GM19324 (cell line): ENCODE measurements around the gene MRPS15.
"Not testable (repeated sequence)": the region's sequence is repeated elsewhere in the genome, so short reads cannot be mapped to it uniquely, and the experiment has no call there.

Source experiments
- ATAC-seq: cut with Tn5 transposase; IDR thresholded peaks from one replicate; pipeline ENCODE4 v1.9.1; 2021; ENCODE audit warnings: mild to moderate bottlenecking, moderate library complexity; ENCODE audit not compliant: unreplicated experiment, low FRiP score

The MRPS15 gene

GRCh38 chr1:36463803-36464604, at the start of gene MRPS15:
Gene MRPS15 (minus strand): TSS chr1:36464384. CDS start chr1:36464275, 109 bp downstream.
- peak; percentile 92 for ATAC-seq

DNA sequence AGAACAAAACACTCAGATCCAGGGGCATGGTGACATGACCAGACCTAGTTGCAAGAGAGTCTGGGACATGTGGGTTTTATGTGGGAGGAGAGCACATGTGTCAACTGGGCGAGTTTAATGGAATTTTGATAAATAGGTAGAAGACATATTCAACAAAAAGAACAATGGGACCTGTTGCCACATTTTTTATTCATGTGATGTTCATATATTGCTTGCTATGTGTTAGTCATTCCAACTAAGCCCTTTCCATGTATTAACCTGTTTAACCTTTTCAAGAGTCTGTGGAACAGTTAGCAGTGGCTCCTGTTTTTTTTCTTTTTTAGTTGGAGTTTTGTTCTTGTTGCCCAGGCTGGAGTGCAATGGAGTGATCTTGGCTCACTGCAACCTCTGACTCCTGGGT, 48.7 kb upstream of the MRPS15 start:
- no peak for ATAC-seq

DNA sequence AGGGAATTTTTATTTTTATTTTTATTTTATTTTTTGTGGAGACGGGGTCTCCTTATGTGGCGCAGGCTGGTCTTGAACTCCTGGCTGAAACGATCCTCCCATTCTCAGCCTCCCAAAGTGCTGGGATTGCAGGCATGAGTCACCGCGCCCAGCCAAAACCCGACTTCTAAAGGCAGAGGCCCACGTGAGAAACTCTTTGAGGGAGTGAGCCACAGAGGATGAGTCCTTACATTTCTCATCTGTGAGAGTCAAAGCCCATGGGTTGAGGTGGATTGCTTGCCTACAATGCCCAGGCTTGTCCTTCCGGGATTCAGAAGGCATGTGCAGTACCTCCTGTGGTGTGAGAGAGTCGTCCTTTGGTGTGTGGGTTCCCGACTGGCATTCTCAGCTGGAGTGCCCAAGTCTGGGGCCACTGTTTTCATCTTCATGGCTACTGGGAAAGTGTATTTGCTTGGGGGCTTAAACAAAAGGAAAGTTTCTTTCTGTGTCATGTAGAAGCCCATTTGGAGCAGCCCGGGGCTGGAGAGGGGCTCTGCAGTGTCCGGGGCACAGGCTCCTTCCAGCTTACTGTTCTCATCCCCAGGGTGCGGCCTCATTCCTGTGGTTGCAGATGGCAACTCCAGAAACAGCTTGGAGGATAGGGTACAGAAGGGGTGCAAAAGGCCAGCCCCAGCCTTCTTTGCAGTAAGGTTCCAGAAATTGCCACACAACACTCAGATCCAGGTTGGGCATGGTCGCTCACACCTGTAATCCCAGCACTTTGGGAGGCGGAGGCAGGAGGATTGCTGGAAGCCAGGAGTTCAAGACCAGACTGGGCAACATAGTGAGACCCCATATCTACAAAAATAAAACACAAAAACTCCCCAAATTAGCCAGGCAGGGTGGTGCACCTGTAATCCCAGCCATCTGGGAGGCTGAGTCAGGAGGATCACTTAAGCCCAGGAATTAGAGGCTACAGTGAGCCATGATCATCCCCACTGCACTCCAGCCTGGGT, 47.9 kb upstream of the MRPS15 start:
- no peak for ATAC-seq

DNA sequence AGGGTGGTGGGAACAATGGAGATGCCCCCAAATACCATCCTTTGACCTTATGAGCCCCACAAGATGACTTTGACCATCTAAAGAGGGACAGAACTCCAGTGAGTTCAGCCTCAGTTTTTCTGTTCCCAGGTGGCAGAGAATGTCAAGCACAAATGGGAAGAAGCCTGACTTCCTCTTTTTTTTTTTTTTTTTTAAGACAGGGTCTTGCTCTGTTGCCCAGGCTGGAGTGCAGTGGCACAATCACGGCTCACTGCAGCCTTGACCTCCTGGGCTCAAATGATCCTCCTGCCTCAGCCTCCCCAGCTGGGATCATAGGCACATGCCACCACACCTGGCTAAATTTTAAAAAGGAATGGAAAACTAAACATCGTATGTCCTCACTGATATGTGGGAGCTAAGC, 47.0 kb upstream of the MRPS15 start:
- ATAC-seq = not testable (repeated sequence)

DNA sequence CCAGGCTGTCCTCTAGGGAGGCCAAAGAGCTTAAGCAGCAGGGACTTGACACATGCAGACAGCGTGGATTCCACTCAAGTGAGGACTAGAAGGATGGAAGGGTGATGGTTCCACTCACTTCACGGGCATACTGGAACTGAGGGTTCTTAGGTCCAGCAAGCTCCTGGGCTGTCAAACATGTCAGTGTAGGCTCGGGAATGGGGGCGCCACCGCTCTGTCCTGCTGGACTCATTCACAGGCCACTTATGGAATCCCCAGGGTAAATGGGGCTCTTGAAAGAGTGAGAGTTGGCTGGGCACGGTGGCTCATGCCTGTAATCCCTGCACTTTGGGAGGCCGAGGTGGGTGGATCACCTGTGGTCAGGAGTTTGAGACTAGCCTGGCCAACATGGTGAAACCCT, 46.2 kb upstream of the MRPS15 start:
- ATAC-seq = no peak

DNA sequence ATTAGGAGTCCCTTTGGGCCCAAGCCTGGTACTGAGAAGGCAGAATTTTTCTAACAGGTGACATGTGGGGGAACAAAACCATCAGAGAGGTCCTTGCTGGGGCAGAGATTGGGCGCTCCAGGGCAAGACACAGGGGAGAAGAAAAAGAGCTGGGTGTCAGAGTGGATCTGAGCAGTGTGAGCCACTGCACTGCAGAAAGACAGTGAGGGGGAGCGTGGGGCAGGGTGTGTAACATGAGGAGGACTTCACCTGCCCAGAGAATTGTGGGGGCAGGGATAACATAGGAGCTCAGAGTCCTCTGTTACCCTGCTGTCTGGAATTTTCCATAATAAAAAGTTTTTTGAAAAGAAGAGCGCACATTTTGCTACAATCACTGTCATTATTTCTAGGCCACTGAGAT, 44.1 kb upstream of the MRPS15 start:
- no peak for ATAC-seq

DNA sequence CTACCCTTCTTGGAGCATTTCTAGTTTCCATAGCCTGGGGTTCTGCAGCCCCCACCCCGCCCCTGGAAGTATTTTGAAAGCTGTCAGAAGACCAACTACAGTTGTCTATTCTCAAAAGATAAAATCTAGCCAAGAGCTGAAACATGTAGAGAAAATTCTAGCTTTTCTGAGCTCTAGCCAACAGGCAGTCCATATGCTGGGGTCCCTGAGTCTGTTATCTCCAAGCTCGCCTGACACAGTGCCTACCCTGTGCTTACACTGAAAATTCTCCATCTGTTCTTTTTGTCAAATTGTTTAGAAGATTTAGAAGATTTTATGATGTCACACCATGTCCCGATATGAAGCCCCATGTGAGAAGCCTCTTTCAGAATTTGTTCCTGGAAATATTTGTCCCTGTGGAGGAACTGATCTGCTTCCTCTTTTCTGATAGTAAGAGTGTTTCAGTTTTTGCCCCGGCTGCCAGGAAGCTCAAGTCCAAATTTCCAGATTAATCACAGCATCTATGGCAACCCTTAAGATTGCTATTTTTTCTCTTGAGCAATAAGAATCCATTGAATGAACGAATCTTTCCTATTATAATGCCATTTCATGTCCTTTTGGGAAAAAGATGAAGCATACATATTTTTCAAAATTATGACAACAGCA, 42.2 kb upstream of the MRPS15 start:
- ATAC-seq = no peak

DNA sequence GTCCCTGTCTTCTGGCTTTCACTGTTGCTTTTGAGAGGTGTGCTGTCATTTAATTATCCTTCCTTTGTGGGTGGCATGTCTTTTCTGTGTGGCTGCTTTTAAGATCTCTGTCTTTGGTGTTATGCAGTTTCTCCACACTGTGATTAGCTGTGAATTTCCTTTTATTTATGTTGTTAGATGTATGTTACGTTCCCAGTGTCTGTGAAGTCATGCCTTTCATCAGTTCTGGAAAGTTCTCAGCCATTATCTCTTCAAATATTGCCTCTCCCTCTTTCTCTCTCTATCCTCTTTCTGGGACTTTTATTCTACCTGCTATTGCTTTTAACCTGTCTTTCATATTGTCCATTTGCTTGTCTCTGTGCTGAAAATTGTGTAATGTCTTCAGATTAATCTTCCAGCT, 39.5 kb upstream of the MRPS15 start:
- no peak for ATAC-seq

DNA sequence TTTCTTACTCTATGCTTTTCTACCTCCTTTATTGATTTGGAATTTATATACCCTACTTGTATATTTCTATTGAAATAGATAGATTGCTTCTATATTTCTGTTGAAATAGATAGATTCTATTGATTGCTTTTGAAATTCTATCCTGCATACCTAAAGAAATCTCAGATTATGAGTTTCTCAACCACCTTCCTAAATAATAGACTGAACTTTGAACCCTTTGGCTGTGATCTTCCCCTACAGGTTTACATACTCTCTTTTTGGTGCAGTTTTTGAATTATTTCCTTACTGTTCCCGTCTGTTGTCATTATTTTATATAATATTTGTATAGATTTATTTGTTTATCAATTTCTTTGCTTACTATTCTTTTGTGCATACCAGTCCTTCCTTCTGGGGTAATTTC, 39.0 kb upstream of the MRPS15 start:
- ATAC-seq = no peak

DNA sequence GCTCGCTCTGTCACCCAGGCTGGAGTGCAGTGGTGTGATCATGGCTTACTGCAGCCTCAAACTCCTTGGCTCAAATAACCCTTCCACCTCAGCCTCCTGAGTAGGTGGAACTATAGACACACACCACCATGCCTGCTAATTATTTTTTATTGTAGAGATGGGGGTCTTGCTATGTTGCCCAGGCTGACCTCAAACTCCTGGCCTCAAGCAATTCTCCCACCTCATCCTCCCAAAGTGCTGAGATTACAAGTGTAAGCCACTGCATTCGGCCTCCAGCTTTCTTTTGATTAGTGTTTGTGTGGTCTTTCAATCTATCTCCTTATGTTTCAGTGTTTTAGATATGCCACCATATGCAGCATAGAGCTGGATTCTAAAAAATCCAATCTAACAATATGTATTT, 38.4 kb upstream of the MRPS15 start:
- ATAC-seq = no peak

DNA sequence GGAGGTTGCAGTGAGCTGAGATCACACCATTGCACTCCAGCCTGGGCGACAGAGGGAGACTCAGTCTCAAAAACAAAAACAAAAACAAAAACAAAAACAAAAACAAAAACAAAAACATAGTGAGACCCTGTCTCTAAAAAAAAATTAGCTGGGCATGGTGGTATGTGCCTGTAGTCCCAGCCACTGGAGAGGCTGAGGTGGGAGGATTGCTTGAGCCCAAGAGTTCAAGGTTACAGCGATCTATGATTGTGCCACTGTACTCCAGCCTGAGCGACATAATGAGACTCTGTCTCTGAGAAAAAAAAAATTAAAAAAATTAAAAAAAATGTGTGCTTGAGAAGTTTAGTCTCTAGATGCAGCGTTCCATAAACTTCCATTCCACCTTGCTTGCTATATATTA, 37.7 kb upstream of the MRPS15 start:
- not testable (repeated sequence) for ATAC-seq

- ATAC-seq = no peak
Measured at GRCh38 chr1:36497207-36497606, 33.0 kb upstream of the MRPS15 start.

DNA sequence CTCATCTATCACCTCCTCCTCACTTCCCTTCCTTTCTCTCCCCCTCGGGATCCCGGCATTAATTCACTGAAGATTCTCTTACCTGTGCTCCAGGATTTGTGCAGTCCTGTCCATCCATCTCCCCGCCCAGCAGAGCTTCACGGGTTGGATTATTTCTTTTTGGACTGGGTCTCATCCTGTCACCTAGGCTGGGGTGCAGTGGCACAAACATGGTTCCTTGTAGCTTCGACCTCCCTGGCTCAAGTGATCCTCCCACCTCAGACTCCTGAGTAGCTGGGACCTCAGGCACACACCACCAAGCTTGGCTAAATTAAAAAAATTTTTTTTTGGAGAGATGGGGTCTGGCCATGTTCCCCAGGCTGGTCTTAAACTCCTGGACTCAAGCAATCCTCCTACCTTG, 30.8 kb upstream of the MRPS15 start:
- no peak for ATAC-seq

- ATAC-seq = no peak
Measured at GRCh38 chr1:36493524-36493923, 29.3 kb upstream of the MRPS15 start.

- ATAC-seq = no peak
Measured at GRCh38 chr1:36492491-36492890, 28.3 kb upstream of the MRPS15 start.

DNA sequence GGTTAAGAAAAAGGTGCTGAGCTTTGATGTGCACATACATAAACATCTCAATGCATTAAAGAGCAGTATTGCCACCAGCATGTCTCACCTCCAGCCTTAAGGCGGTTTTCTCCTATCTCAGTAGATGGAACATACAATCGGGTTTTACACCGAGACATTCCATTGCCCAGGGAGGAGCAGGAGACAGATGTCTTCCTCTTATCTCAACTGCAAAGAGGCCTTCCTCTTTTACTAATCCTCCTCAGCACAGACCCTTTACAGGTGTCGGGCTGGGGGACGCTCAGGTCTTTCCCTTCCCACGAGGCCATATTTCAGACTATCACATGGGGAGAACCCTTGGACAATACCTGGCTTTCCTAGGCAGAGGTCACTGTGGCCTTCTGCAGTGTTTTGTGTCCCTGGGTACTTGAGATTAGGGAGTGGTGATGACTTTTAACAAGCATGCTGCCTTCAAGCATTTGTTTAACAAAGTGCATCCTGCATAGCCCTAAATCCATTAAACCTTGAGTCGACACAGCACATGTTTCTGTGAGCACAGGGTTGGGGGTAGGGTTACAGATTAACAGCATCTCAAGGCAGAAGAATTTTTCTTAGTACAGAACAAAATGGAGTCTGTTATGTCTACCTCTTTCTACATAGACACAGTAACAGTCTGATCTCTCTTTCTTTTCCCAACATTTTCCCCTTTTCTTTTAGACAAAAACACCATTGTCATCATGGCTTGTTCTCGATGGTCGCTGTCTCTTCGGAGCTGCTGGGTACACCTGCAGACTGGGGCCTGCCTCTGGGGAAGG, 25.3 kb upstream of the MRPS15 start:
- not testable (repeated sequence) for ATAC-seq

- ATAC-seq = no peak
Measured at GRCh38 chr1:36487906-36488305, 23.7 kb upstream of the MRPS15 start.

DNA sequence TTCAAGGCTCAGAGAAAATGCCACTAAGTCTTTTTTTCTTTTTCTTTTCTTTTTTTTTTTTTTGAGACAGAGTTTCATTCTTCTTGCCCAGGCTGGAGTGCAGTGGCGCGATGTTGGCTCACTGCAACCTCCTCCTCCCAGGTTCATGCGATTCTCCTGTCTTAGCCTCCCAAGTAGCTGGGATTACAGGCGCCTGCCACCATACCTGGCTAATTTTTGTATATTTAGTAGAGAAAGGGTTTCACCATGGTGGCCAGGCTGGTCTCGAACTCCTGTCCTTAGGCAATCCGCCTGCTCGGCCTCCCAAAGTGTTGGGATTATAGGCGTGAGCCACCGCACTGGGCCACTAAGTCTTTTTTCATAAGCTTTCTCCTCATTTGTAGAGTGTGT, 23.1 kb upstream of the MRPS15 start:
- ATAC-seq = not testable (repeated sequence)

GRCh38 chr1:36486439-36487335, 22.5 kb upstream of the MRPS15 start:
- ATAC-seq = no peak
